Measurements from ENCODE around the gene STPG3.

DNA sequence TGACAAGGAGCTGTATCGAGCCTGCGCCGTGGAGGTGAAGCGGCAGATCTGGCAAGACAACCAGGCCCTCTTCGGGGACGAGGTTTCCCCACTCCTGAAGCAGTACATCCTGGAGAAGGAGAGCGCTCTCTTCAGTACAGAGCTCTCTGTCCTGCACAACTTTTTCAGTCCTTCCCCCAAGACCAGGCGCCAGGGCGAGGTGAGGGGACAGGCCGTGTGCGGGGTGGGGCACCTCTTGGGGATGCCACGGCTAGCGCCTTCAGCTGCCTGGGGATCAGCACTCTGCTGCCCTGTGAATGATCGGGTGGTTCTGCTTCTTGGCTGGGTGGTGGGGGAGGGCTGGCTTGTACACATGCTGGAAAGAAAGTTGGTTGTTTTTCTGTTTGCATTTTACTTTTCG is 5.8 kb downstream of the STPG3 start:
- TF ChIP-seq EZH2phosphoT487 (IDR thresholded peaks at IDR 0.05; ENCODE audit: borderline replicate concordance, low read depth) = no peak
- TF ChIP-seq, protein P1, sequence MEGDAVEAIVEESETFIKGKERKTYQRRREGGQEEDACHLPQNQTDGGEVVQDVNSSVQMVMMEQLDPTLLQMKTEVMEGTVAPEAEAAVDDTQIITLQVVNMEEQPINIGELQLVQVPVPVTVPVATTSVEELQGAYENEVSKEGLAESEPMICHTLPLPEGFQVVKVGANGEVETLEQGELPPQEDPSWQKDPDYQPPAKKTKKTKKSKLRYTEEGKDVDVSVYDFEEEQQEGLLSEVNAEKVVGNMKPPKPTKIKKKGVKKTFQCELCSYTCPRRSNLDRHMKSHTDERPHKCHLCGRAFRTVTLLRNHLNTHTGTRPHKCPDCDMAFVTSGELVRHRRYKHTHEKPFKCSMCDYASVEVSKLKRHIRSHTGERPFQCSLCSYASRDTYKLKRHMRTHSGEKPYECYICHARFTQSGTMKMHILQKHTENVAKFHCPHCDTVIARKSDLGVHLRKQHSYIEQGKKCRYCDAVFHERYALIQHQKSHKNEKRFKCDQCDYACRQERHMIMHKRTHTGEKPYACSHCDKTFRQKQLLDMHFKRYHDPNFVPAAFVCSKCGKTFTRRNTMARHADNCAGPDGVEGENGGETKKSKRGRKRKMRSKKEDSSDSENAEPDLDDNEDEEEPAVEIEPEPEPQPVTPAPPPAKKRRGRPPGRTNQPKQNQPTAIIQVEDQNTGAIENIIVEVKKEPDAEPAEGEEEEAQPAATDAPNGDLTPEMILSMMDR (IDR thresholded peaks at IDR 0.05) = no peak

All from SK-N-SH (cell line).